Mesendoderm (in vitro differentiated cells): ENCODE results near the gene CAVIN1.
"Not testable (repeated sequence)": the region's sequence is repeated elsewhere in the genome, so short reads cannot be mapped to it uniquely, and the experiment has no call there.

Experiments used
- DNase-seq: peaks from one replicate; pipeline ENCODE4 v3.0.0; 2013
- H2AK5ac ChIP-seq: 2 replicates; pipeline ENCODE4 v1.6.1; 2013; ENCODE audit warnings: low read length, inconsistent platforms
- H2BK120ac ChIP-seq: 2 replicates; pipeline ENCODE4 v1.6.1; 2013; ENCODE audit warnings: low read depth, mild to moderate bottlenecking, low read length, moderate library complexity, mixed read lengths
- H2BK15ac ChIP-seq: replicated peaks from 2 replicates; pipeline ENCODE4 v1.6.1; 2013; ENCODE audit warnings: low read depth, mild to moderate bottlenecking, moderate library complexity
- H2BK5ac ChIP-seq: 2 replicates; pipeline ENCODE4 v1.6.1; 2013; ENCODE audit warnings: low read length, inconsistent platforms
- H3K18ac ChIP-seq: 2 replicates; pipeline ENCODE4 v1.6.1; 2013; ENCODE audit warnings: mild to moderate bottlenecking, low read length, mixed read lengths
- H3K23ac ChIP-seq: one replicate; pipeline ENCODE4 v1.6.1; 2013; ENCODE audit warnings: low read length
- H3K27ac ChIP-seq: 2 replicates; pipeline ENCODE4 v1.5.1; 2013; ENCODE audit warnings: low read depth, mild to moderate bottlenecking, inconsistent platforms, low read length, moderate library complexity
- H3K27me3 ChIP-seq: 2 replicates; pipeline ENCODE4 v1.6.1; 2013; ENCODE audit warnings: low read length, control low read depth, mild to moderate bottlenecking, inconsistent platforms; ENCODE audit not compliant: insufficient read depth, poor library complexity
- H3K36me3 ChIP-seq: 2 replicates; pipeline ENCODE4 v1.6.1; 2013; ENCODE audit warnings: low read length, inconsistent platforms; ENCODE audit not compliant: control insufficient read depth, insufficient read depth
- H3K4ac ChIP-seq: one replicate; pipeline ENCODE4 v1.6.1; 2013; ENCODE audit warnings: low read depth, mild to moderate bottlenecking, low read length, moderate library complexity
- H3K4me1 ChIP-seq: 2 replicates; pipeline ENCODE4 v1.6.1; 2013; ENCODE audit warnings: low read depth, low read length, inconsistent platforms; ENCODE audit not compliant: control insufficient read depth
- H3K4me2 ChIP-seq: 2 replicates; pipeline ENCODE4 v1.6.1; 2013; ENCODE audit warnings: low read length
- H3K4me3 ChIP-seq: 2 replicates; pipeline ENCODE4 v1.5.1; 2013; ENCODE audit warnings: mild to moderate bottlenecking, low read length
- H3K56ac ChIP-seq: one replicate; pipeline ENCODE4 v1.6.1; 2013; ENCODE audit warnings: low read length
- H3K79me1 ChIP-seq: 2 replicates; pipeline ENCODE4 v1.6.1; 2013; ENCODE audit warnings: low read length, inconsistent platforms
- H3K79me2 ChIP-seq: 2 replicates; pipeline ENCODE4 v1.6.1; 2013; ENCODE audit warnings: mild to moderate bottlenecking, low read length; ENCODE audit not compliant: control insufficient read depth, insufficient read depth
- H3K9ac ChIP-seq: 2 replicates; pipeline ENCODE4 v1.6.1; 2013; ENCODE audit warnings: low read length, inconsistent platforms
- H4K5ac ChIP-seq: one replicate; pipeline ENCODE4 v1.6.1; 2013; ENCODE audit warnings: low read length
- H4K8ac ChIP-seq: one replicate; pipeline ENCODE4 v1.6.1; 2013; ENCODE audit warnings: low read depth, mild to moderate bottlenecking, control low read depth, low read length, moderate library complexity
- WGBS: extraction: QIAGEN DNeasy Blood & Tissue Kit; methylation state at CpG from one replicate; pipeline ENCODE4 v1.1.7; 2013; ENCODE audit warnings: low lambda C conversion rate, missing lambda C conversion rate; ENCODE audit not compliant: insufficient coverage; ENCODE audit errors: extremely low coverage; 5-methylcytosine and 5-hydroxymethylcytosine counted together

CAVIN1 gene

DNA sequence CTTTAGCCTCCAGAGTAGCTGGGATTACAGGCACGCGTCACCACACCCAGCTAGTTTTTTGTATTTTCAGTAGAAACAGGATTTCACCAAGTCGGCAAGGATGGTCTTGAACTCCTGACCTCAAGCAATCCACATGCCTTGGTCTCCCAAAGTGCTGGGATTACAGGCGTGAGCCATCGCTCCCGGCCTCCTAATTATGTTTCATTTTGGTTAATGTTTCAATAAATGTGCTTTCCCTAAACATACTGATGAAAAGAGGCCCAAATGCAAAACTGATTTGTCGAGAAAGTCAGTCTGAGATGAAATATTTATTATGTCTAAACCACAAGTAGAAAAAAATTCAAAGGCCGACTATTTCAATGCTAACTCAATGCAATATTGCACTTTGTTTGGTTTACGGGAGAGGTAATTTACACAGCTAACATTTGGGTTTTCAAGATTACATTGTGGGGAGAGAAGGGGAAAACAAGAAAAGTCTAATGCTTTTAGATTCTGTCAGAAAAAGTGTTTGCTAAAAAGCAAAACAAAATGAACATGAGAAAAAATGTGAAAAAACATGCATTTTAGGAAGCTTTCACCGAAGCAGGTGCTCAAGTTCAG lies 44.6 kb downstream of the CAVIN1 start:
- peaks cover 1% of the 10 kb centered on the region for H3K79me1 ChIP-seq
- H3K18ac ChIP-seq = no peak overlapping the region
- H3K4me1 ChIP-seq = peaks cover 3% of the 10 kb centered on the region
- no CpG with 5 or more reads among the region's 10 CpGs for WGBS
- no peak overlapping the region for H2BK120ac ChIP-seq
- H3K4ac ChIP-seq = no peak overlapping the region
- no peak overlapping the region for H3K23ac ChIP-seq
- peaks cover 22% of the 10 kb centered on the region for H3K79me2 ChIP-seq
- H3K27ac ChIP-seq = no peak overlapping the region
- no peak overlapping the region for H3K56ac ChIP-seq
- DNase-seq = no peak
- H3K36me3 ChIP-seq = no peaks in the 10 kb centered on the region
- H2AK5ac ChIP-seq = no peak overlapping the region
- H2BK15ac ChIP-seq = no peak overlapping the region
- no peaks in the 10 kb centered on the region for H3K27me3 ChIP-seq
- no peak overlapping the region for H2BK5ac ChIP-seq
- H3K4me3 ChIP-seq = no peak overlapping the region
- no peak overlapping the region for H4K5ac ChIP-seq
- H3K9ac ChIP-seq = no peak overlapping the region
- H4K8ac ChIP-seq = no peak overlapping the region
- H3K4me2 ChIP-seq = no peak overlapping the region

DNA sequence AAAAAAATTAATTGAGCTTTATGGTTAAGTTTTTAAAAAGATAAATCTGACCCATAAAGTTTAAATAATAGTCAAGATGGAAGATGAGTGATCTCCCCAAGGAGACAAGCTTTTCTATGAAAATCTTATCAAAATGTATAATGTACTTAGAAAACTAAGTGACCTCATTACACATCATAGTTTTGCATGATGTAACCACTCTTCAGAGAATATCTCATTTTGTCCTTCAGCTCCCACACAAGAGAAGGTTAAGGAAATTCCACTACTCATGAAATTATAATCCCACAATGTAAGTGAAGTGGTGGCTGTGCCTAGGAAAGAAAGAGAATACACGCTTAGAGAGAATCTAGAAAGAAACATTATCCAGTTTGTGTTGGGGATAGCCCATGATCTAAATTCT lies 49.2 kb downstream of the CAVIN1 start:
- WGBS = no CpG with 5 or more reads among the region's 1 CpG
- no peak overlapping the region for H3K56ac ChIP-seq

GRCh38 chr17:42372142-42372541 lies 50.9 kb downstream of the CAVIN1 start:
- no peak overlapping the region for H3K27ac ChIP-seq
- no peaks in the 10 kb centered on the region for H3K27me3 ChIP-seq
- H3K9ac ChIP-seq = no peak overlapping the region
- no peak overlapping the region for H2BK5ac ChIP-seq
- no peak overlapping the region for H2BK15ac ChIP-seq
- no peak for DNase-seq
- H3K36me3 ChIP-seq = no peaks in the 10 kb centered on the region
- no peak overlapping the region for H3K56ac ChIP-seq
- no peak overlapping the region for H4K8ac ChIP-seq
- no peak overlapping the region for H3K4me3 ChIP-seq
- no peak overlapping the region for H3K23ac ChIP-seq
- no peak overlapping the region for H4K5ac ChIP-seq
- peaks cover 2% of the 10 kb centered on the region for H3K79me1 ChIP-seq
- H2BK120ac ChIP-seq = no peak overlapping the region
- no peak overlapping the region for H2AK5ac ChIP-seq
- no peak overlapping the region for H3K18ac ChIP-seq
- no peak overlapping the region for H3K4me2 ChIP-seq
- H3K4ac ChIP-seq = no peak overlapping the region
- peaks cover 6% of the 10 kb centered on the region for H3K79me2 ChIP-seq
- no peaks in the 10 kb centered on the region for H3K4me1 ChIP-seq

More for the DNA sequence above, 49.2 kb downstream of the CAVIN1 start:
- no peak overlapping the region for H2BK15ac ChIP-seq
- no peak overlapping the region for H3K18ac ChIP-seq
- no peak overlapping the region for H2AK5ac ChIP-seq
- no peak for DNase-seq
- no peak overlapping the region for H3K4me2 ChIP-seq
- H3K79me2 ChIP-seq = peaks cover 9% of the 10 kb centered on the region
- H3K4me1 ChIP-seq = no peaks in the 10 kb centered on the region
- no peak overlapping the region for H2BK5ac ChIP-seq
- H4K8ac ChIP-seq = no peak overlapping the region
- H3K27me3 ChIP-seq = no peaks in the 10 kb centered on the region
- H3K9ac ChIP-seq = no peak overlapping the region
- no peak overlapping the region for H3K27ac ChIP-seq
- H4K5ac ChIP-seq = no peak overlapping the region
- no peak overlapping the region for H3K23ac ChIP-seq
- H3K4me3 ChIP-seq = no peak overlapping the region
- no peaks in the 10 kb centered on the region for H3K79me1 ChIP-seq
- H3K36me3 ChIP-seq = no peaks in the 10 kb centered on the region
- H2BK120ac ChIP-seq = no peak overlapping the region
- no peak overlapping the region for H3K4ac ChIP-seq

GRCh38 chr17:42368797-42369561 lies 54.1 kb downstream of the CAVIN1 start:
- not testable (repeated sequence) for H4K5ac ChIP-seq, H3K79me1 ChIP-seq, H3K56ac ChIP-seq, H3K4me2 ChIP-seq, H2BK15ac ChIP-seq, H3K4ac ChIP-seq, DNase-seq, H3K27me3 ChIP-seq, H3K18ac ChIP-seq, H3K23ac ChIP-seq, H2BK120ac ChIP-seq, H3K9ac ChIP-seq, H3K4me3 ChIP-seq, H2BK5ac ChIP-seq, H4K8ac ChIP-seq, H3K4me1 ChIP-seq, H2AK5ac ChIP-seq, H3K36me3 ChIP-seq, H3K27ac ChIP-seq
- H3K79me2 ChIP-seq = peaks cover 14% of the 10 kb centered on the region
- no CpG with 5 or more reads among the region's 12 CpGs for WGBS

GRCh38 chr17:42368310-42368709 lies 54.7 kb downstream of the CAVIN1 start:
- not testable (repeated sequence) for H2BK120ac ChIP-seq, H3K4ac ChIP-seq, H3K4me1 ChIP-seq, H3K27ac ChIP-seq, H2BK15ac ChIP-seq, H3K23ac ChIP-seq, H3K36me3 ChIP-seq, H4K5ac ChIP-seq, H3K9ac ChIP-seq, H2AK5ac ChIP-seq, H3K56ac ChIP-seq, H3K4me3 ChIP-seq, H3K4me2 ChIP-seq, H3K79me1 ChIP-seq, H3K18ac ChIP-seq, H2BK5ac ChIP-seq, H3K27me3 ChIP-seq, H4K8ac ChIP-seq, DNase-seq
- peaks cover 18% of the 10 kb centered on the region for H3K79me2 ChIP-seq
- no CpG with 5 or more reads among the region's 5 CpGs for WGBS
